Hepatocyte (in vitro differentiated cells): Measurements from ENCODE around the gene RNF13. TPM values are rescaled to one million over a fixed set of nuclear protein-coding genes. Genes with fewer than 3 reads are reported as not detected.

ENCODE experiments used
- DNase-seq: peaks from one replicate; pipeline ENCODE4 v3.0.0-alpha.2; 2016; ENCODE audit warnings: low spot score
- H2AFZ ChIP-seq: fragments of 200-600 bp; sonication (generic); 2 replicates; pipeline ENCODE4 v1.6.0; 2016; ENCODE audit warnings: antibody characterized with exemption, mild to moderate bottlenecking
- H3K27ac ChIP-seq: fragments of 200-600 bp; sonication (generic); 2 replicates; pipeline ENCODE4 v1.5.1; 2016; ENCODE audit warnings: mild to moderate bottlenecking
- H3K27me3 ChIP-seq: fragments of 200-600 bp; sonication (generic); 2 replicates; pipeline ENCODE4 v1.6.1; 2016
- H3K36me3 ChIP-seq: fragments of 200-600 bp; sonication (generic); replicated peaks from 2 replicates; pipeline ENCODE4 v1.5.1; 2016; ENCODE audit warnings: low read depth; ENCODE audit not compliant: insufficient read depth
- H3K4me1 ChIP-seq: fragments of 200-600 bp; sonication (generic); 2 replicates; pipeline ENCODE4 v1.5.1; 2016; ENCODE audit warnings: mild to moderate bottlenecking, moderate library complexity; ENCODE audit not compliant: insufficient read depth
- H3K4me2 ChIP-seq: fragments of 200-600 bp; sonication (generic); 2 replicates; pipeline ENCODE4 v1.6.0; 2016
- H3K4me3 ChIP-seq: fragments of 200-600 bp; sonication (generic); 2 replicates; pipeline ENCODE4 v1.5.1; 2016; ENCODE audit warnings: mild to moderate bottlenecking
- H3K79me2 ChIP-seq: fragments of 200-600 bp; sonication (generic); 2 replicates; pipeline ENCODE4 v1.6.0; 2017; ENCODE audit warnings: mild to moderate bottlenecking
- H3K9me2 ChIP-seq: fragments of 200-600 bp; sonication (generic); replicated peaks from 2 replicates; pipeline ENCODE4 v1.6.0; 2017; ENCODE audit warnings: mild to moderate bottlenecking; ENCODE audit not compliant: insufficient read depth
- H3K9me3 ChIP-seq: fragments of 200-600 bp; sonication (generic); 2 replicates; pipeline ENCODE4 v1.5.1; 2016; ENCODE audit warnings: low read depth, mild to moderate bottlenecking
- H4K20me1 ChIP-seq: fragments of 200-600 bp; sonication (generic); 2 replicates; pipeline ENCODE4 v1.6.0; 2016; ENCODE audit warnings: mild to moderate bottlenecking; ENCODE audit not compliant: insufficient read depth, poor library complexity, severe bottlenecking
- EZH2 ChIP-seq: fragments of 200-600 bp; sonication (generic); IDR thresholded peaks from 2 replicates; pipeline ENCODE4 v1.6.1; 2016; ENCODE audit warnings: antibody characterized with exemption, mild to moderate bottlenecking, borderline replicate concordance
- EZH2phosphoT487 ChIP-seq: fragments of 200-600 bp; sonication (generic); IDR thresholded peaks from one replicate; pipeline ENCODE4 v1.6.1; 2018; ENCODE audit warnings: antibody characterized with exemption, mild to moderate bottlenecking, low read depth, moderate library complexity; ENCODE audit not compliant: unreplicated experiment, severe bottlenecking
- WGBS: methylation state at CpG from one replicate; pipeline ENCODE4 v1.1.6; 2016; ENCODE audit warnings: low lambda C conversion rate; ENCODE audit errors: missing lambda C conversion rate; 5-methylcytosine and 5-hydroxymethylcytosine counted together
- polyA plus RNA-seq: library from polyadenylated mRNA; unstranded; fragments of >200 nt; fragmentation: Nextera tagmentation; extraction: Ambion mirVana; gene quantifications from 2 replicates; pipeline ENCODE4 v1.2.1, GENCODE V29; 2016
- total RNA-seq: library from RNA; depleted of rRNA; stranded (reverse); fragments of >200 nt; gene quantifications from 2 replicates; pipeline ENCODE4 v1.2.3, GENCODE V29; 2014
- TF ChIP-seq, protein P1 (sequence below): fragments of 200-600 bp; sonication (generic); IDR thresholded peaks from 2 replicates; pipeline ENCODE4 v1.5.1; 2016; ENCODE audit warnings: antibody characterized with exemption, mild to moderate bottlenecking; ENCODE audit not compliant: poor library complexity

RNF13 gene
- total and polyA plus RNA-seq, 2 experiments from 2014 or later, result 66.1 to 81.0 TPM

DNA sequence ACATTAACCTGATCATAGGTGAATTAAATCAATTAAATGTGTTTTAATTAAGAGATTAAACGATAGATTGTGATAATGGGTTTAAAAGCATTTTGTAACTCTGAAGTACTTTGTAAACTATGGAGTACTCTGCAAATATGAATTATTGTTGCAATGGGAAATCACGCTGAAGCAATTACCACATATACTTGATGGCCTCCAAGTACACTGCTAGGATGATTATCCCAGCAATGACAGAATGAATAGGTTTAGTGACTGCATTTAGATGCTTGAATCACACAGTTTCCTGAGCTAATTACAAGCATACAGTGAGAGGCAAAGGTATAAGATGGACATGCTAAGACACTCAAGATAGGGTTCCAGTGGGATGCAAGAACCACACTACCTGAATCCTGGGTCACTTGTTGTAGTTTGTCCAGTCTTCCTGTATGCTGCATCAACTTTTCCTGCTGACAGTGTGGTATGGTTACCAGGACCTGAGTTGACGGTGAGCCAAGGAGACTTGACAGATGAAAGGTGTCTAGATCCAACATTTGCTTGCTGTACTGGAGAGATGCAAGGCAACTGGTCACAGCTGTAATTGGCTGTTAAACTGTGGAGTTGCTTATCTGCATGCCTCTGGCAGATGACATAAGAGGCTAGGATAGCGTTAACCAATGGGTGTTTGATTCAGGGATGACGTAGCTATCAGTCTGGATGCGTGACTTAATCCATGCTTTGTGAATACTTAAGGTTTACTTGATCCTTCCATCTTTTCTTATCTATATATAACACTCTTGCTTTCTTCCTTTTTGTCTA lies 38.0 kb downstream of the RNF13 start:
- Histone ChIP-seq H3K27ac (no peak overlapping the region), H3K4me1 (no peaks in the 10 kb centered on the region), H3K27me3 (no peaks in the 10 kb centered on the region), H3K9me3 (no peaks in the 10 kb centered on the region), H4K20me1 (peaks cover under 1% of the 10 kb centered on the region), H3K9me2 (no peaks in the 10 kb centered on the region), H3K4me3 (no peak overlapping the region), H3K4me2 (no peak overlapping the region), H2AFZ (no peak overlapping the region), H3K36me3 (no peaks in the 10 kb centered on the region), H3K79me2 (peaks cover 41% of the 10 kb centered on the region)
- TF ChIP-seq, protein P1, sequence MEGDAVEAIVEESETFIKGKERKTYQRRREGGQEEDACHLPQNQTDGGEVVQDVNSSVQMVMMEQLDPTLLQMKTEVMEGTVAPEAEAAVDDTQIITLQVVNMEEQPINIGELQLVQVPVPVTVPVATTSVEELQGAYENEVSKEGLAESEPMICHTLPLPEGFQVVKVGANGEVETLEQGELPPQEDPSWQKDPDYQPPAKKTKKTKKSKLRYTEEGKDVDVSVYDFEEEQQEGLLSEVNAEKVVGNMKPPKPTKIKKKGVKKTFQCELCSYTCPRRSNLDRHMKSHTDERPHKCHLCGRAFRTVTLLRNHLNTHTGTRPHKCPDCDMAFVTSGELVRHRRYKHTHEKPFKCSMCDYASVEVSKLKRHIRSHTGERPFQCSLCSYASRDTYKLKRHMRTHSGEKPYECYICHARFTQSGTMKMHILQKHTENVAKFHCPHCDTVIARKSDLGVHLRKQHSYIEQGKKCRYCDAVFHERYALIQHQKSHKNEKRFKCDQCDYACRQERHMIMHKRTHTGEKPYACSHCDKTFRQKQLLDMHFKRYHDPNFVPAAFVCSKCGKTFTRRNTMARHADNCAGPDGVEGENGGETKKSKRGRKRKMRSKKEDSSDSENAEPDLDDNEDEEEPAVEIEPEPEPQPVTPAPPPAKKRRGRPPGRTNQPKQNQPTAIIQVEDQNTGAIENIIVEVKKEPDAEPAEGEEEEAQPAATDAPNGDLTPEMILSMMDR, result no peak
- TF ChIP-seq EZH2phosphoT487, result no peak
- TF ChIP-seq EZH2, result no peak
- no peak for DNase-seq
- WGBS, result 85% methylated on average over 6 of the region's 6 CpGs

DNA sequence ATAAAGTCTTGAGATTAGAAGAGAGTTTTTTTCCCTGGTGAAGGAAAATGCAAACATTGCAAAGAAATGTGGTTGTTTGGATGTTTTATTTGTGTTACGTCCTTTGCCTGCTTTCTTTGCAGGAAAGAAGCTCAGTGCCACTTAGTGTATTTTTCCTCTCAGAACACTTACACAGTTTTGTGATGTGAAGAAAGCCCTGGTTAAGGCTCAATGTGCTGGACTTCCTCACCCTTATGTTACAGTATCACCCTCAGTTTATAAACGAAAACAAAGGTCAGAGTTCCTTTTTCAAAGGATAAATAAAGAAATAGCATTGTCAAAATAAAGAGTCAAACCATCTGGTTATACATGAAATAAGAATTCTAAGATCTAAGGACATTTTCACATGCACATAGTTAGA lies 45.9 kb downstream of the RNF13 start:
- Histone ChIP-seq H3K79me2 (no peaks in the 10 kb centered on the region), H3K36me3 (no peaks in the 10 kb centered on the region), H3K27ac (no peak overlapping the region), H2AFZ (no peak overlapping the region), H3K4me2 (no peak overlapping the region), H3K27me3 (no peaks in the 10 kb centered on the region), H3K9me2 (no peaks in the 10 kb centered on the region), H3K9me3 (no peaks in the 10 kb centered on the region), H4K20me1 (no peaks in the 10 kb centered on the region), H3K4me3 (no peak overlapping the region), H3K4me1 (no peaks in the 10 kb centered on the region)
- TF ChIP-seq EZH2 (no peak), EZH2phosphoT487 (no peak)
- TF ChIP-seq, protein P1, result no peak
- WGBS, result 74% methylated on average over 2 of the region's 2 CpGs
- DNase-seq, result no peak

DNA sequence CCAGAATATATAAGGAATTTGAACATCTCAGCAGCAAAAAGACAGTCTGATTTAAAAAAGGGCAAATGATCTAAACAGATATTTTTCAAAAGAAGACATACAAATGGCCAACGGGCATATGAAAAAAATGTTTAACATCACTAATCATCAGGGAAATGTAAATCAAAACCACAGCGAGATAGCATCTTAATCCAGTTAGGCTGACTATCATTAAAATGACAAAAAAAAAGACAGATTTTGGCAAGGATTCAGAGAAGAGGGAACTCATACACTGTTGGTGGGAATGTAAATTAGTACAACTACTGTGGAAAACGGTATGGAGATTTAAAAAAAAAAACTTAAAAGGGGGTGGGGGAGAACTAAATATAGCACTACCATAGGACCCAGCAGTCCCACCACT lies 47.9 kb downstream of the RNF13 start:
- WGBS, result 81% methylated on average over 3 of the region's 3 CpGs

More for the DNA sequence above, 47.9 kb downstream of the RNF13 start:
- Histone ChIP-seq H3K4me3 (no peak overlapping the region), H3K4me1 (no peaks in the 10 kb centered on the region), H3K36me3 (no peaks in the 10 kb centered on the region), H3K9me2 (no peaks in the 10 kb centered on the region), H3K79me2 (no peaks in the 10 kb centered on the region), H3K27me3 (no peaks in the 10 kb centered on the region), H3K4me2 (no peak overlapping the region), H3K27ac (no peak overlapping the region), H2AFZ (no peak overlapping the region), H3K9me3 (no peaks in the 10 kb centered on the region), H4K20me1 (no peaks in the 10 kb centered on the region)
- no peak for TF ChIP-seq EZH2
- TF ChIP-seq, protein P1, result no peak
- no peak for TF ChIP-seq EZH2phosphoT487
- DNase-seq, result no peak
